Superior temporal gyrus (tissue), 1 donor: Measurements from ENCODE around the gene RASSF5.
A peak's percentile ranks its signal among the peaks of the same experiment; 100 is the strongest.

Source experiments
- DNase-seq: peaks from one replicate; pipeline ENCODE4 v3.0.0-alpha.2; 2016; ENCODE audit errors: extremely low spot score

Gene RASSF5

DNA sequence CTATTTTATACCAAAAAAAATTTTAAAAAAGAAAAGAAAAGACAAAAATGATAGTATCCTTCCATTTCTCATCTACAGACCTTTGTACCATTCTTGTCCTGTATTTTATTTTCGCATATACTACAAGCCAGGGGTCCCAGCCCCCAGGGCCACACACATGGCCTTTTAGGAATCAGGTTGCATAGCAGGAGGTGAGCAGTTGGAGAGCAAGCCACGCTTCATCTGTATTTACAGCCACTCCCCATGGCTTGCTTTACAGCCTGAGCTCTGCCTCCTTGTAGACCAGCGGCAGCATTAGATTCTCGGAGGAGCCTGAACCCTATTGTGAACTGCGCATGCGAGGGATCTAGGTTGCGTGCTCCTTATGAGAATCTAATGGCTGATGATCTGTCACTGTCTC, 39.8 kb downstream of the RASSF5 start:
- no peak for DNase-seq

DNA sequence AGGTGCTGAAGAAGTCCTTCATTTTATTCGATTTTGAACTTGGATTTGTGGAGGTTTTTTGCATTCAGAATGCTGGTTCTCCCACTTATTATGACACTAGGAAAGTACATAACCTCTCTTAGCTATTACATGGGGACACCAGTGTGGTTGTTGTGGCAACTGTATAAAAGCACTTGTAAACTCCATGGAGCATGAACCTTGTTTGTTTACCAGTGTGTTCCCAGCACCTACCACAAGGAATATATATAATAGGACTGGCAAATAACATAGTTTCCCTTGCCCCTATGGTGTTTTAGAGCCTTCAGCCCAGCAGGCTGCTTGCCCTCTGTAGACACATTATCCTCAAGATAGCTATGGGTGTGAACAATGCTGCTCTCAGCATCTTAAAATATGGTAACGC, 43.1 kb downstream of the RASSF5 start:
- DNase-seq, result no peak

DNA sequence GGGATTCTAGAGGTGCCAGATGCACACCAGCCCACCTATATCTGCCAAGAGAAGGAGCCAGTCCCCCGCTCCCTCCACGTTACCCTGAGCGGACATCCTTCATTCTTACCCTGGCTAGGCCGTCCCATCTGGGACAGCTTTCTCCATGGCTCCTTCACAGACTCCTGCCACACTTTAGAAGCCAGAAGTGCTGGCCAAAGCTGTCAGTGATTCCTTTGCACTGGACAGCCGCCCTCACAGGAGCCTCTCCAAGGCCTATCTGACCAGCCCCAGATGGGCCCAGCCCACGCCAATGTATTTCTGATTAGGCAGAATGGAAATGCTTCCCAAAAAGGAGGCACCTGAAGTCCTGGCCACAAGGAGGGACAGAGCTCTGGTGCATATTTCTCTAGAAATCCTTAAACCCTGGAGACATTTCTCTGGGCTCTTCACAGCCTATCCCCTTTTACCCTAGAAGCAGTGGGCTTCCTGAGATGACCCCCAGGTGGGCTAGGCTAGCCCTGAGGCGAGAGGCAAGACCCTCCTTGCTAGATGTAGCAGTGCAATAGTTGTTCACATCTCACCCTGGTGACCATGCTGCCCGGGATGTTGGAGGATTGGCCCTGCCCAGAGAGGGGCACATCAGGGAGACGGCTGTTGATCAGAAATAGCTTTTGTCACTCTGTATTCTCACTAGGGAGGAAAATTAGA, 44.1 kb downstream of the RASSF5 start:
- no peak for DNase-seq

DNA sequence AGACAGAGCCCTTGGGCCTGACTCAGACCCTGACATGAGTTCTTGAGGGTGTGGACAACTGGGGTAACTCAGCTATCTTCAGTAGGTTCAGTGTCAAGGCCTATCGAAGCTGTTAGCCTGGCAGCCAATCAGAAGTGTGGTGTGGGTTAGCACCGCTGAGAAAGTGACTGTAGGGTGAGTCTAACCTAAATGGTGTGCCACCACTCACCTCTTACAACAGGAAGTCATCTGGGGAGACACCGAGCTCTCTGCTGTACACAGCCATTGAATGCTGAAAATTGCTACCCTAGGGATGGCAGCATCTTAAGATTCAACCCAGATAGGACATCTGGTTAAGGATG, 44.6 kb downstream of the RASSF5 start:
- DNase-seq, result no peak

DNA sequence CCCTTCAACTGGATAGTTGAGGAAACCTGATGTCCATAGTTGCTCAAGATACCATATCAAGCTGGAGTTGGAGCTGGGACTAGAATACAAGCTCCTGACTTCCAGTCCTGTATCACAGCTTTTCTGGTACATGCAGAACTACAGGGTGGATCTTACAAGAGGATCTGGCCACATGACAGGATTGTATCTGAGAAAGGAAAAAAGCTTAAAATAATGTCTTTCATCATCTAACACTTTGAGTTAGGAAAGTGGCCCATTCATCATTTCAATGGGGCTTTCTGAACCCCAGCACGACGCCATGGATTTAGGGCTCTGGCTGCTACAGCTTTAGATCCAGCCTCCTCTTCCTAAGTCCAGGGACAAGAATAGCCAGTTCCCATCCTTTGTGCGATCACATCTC, 46.9 kb downstream of the RASSF5 start:
- peak; percentile 72 for DNase-seq

DNA sequence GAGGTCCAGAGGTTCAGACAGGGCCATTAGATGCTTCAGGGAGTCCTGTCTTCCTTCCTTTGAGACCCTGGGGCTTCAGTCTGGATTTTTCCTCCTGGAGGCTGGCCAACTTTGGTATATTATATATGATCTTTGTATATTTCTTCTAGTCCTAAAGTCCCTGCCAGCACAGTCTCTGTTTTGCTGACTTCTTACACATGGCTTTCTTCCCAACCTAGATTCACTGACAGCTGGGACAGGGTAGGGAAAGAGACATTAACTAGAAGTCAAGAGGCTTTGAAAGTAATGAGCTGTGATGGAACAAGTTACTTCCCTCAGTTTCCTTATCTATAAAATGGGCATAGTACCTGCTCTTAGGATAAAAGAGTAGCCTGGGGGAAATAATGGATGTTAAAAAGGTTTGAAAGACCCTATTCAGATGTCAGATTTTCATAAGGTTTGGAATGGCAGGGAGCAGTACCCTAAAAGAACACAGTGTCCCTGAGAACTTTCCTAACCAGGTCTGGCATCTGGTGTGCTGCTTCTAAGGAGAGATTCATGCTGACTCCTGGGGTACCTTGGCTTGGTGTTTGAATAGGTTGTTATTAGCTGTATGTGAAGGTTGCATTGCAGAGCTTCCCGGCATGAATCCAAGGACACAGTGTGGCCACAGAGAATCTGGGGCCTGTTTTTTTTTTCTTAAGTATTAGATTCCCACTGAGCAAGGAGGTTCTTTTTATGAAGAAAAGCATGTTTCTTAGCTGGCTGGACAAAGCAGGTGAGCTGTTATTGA, 47.6 kb downstream of the RASSF5 start:
- no peak for DNase-seq

DNA sequence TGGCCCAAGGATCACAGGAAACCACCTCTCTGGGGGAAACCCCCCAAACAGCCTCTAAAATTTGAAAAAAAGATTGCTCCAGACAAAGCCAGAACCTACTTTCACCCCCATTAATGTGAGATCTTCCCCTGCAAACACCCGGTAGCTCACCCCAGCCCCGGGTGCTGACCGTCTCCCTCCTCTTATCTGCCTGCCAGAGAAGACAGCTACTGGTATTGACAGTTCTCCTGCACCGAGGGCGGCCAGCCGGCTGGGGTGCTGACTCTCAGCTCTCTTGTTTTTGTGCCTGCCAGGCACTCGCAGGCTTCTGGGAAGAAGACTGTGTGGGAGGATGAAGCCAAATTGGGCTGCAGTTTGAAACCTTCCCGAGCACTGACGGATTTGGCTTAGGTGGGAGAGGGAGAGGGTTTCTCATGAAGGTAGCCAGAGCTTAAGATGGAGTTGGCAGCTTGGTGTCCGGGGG, 48.2 kb downstream of the RASSF5 start:
- DNase-seq, result peak; percentile 53

DNA sequence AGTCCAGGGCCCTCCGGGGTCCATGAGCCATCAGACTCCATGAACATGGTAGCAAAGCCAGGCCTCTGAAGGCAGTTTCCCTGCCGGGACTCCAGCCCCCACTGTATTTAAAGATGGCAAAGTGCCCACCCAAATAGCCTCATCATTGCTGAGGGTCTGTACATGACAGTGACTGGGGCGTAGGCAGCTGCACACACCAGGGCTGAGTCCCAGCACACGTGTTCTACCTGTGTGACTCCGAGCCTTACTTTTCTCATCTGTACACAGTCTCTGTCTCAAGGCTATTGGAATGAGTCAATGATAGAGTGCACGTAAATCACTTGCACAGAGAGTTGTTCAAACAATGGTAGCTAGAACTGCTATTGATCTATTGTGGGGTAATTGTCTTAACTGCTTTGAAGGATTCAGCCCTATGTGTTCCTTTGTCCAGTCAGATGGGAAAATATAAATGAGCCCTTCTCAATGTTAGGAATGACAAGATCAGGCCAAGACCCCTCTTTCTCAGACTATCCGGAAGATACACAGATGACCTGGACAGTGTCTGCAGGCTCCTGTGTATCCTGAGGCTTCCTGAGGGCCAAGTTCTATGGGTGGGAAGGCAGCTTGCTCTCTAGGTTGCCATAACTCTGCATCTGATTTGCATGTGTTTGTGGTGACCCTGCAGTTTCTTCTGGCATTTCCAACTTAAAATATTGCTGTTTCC, 48.9 kb downstream of the RASSF5 start:
- peak; percentile 40 for DNase-seq

DNA sequence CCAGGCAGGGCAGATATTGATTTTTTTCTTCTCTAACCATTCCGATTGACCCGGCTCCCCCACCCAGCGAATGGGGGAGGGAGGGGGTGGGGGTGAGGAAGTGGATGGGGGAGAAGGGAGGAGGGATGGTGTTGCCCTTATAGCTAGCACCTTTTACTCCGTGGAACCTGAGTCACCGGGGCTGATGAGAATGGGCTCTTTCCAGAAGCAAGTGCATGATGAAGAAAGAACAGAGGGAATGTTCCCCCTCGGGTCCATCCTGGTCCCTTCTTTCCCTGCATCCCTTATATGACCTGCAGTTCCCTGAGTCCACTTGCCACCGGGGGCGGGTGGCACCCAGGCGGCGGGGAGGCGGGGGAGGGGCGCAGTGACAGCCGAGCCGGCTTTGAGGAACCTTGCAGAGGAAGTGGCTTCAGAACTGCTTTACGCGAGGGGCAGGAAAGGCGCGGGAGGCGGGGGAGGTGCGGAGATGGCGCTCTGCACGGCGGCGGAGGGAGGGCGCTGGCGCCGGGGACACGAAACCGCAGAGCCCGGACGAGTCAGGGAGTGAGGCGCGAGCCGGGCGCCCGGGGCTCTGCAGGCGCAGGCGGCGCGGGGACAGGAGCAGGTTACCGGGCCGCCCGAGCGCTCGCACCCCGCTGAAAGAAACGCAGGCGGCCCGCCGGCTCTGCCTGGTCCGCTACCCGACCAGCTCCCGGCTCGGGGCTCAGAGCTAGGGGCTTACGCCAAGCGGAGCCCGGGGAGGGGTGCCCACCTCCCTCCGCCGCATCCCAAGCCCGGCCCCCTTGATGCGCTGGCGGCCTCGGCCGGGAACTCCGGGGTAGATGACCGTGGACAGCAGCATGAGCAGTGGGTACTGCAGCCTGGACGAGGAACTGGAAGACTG, 49.7 kb downstream of the RASSF5 start:
- peak; percentile 27 for DNase-seq

DNA sequence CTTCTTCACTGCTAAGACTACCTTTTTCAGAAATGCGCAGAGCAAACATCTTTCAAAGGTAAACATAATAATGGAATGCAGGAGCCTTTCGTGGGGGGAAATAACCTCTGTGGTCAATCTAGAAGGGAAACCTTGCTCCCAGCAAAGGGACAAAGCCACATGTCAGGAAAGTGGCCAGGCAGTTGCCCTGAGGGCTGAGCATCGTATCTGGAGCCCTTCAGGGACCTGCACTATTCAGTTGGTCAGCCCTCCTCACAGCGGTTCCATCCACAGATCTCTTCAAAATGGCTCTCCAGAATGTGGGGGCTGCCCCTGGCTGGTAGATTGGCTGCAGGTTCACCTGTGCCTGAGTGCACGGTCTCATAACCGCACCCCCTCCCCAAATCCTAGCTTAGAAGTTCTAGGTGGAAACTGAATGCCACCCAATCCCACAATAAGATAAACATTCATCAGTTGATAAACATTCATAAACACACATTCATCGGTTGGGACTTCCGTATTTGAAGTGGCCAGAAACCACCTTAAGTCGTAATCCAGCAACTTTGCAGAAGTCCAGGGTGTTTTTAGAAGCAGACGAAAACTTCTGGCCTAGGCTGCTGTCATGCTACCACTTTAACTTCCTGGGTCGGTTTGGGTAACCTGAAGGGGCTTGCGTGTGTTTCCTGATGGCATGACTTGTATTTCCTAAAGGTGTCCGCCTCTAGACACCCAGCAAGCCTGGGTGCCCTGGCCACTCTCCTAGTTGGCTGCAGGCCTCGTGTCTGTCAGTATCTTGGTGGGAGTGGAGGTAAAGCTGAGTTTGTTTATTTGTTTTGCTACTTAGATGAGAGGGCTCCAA, 50.5 kb downstream of the RASSF5 start:
- peak; percentile 36 for DNase-seq

DNA sequence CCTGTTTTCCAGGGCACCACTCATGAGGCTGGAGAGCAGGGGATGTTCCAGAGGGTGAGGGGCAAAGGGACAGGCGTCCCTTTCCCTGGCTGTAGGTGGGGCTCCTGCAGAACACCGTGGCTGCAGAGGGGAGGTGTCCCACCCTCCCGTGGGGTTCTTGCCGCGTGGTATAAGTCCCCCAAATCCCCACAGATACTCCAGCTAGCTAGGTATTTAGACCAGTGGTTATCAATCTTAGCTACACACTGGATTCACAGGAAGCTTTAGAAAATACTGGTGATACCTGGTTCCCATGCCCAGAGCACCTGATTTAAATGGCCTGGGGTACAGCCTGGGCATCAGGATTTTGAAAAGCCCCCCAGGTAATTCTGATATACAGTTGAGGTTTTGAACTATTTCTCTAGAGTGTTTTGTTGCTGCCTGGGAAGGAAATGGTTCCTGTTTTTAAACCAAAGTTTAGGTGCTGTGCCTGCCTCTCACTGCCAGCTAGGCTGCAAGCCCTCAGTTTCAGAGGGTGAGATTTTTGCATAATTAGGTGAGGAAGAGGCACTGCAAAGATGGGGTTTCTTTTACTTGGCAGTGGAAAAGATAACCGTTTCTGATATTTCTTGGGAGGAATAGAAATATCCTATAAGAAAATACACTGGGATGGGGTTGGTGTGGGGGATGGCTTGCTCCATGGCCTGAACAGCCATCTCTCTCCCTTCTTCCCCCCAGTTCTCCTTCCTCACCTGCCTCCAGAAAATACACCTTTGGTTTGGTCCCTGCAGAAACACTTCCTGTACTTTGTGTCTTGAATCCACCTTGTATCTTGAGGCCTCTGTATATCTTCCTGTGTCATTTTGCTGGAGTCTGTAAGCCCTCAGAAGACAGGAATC, 51.7 kb downstream of the RASSF5 start:
- no peak for DNase-seq

DNA sequence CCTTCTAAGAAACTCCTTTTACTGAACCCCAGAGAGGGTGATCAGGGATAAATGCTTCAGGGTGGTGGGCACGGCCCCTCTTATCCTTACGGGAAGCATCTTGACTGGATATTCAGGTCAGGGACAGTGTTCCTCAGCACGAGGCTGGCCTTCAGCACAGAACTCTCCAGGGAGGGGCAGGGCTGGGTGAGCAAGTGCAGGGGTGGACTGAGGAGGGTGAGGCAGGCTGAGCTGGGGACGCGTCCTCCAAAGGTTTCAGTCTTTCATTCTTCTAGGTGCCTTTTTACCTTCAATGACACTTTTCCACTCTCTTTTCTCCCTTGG, 52.3 kb downstream of the RASSF5 start:
- DNase-seq, result no peak

DNA sequence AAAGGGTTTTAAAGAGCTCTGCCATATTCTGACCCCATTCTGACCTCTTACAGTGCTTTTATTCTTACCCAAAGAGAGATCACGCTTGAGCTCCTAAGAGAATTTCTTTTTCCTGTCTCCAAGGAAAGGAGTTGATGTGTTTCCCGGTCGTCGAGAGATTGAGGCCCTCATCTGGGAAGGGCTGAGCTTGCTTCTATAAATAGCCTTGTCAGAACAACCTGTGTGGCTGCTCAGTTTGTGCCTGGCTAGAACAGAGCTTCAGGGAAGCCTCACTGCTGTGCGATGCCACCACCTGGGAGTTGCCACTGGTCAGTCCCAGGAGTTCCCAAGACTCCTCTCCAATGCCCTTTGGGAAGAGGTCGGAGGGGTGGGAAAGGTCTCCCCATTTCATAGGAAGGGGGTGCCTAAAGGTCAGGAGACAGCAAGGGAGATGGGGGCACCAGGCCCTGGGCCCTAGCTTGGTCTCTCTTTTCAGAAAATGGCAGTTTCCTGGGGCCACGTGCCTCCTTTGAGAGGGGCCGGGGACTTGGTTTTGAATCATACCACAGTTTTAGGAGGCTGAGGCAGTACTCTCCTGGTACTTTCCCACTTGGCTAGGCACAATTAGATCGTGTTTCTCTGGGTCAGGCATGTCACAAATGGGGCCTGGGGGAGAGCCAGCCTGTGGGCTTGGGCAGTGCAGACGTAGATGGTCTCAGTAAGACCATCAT, 52.8 kb downstream of the RASSF5 start:
- DNase-seq, result no peak

DNA sequence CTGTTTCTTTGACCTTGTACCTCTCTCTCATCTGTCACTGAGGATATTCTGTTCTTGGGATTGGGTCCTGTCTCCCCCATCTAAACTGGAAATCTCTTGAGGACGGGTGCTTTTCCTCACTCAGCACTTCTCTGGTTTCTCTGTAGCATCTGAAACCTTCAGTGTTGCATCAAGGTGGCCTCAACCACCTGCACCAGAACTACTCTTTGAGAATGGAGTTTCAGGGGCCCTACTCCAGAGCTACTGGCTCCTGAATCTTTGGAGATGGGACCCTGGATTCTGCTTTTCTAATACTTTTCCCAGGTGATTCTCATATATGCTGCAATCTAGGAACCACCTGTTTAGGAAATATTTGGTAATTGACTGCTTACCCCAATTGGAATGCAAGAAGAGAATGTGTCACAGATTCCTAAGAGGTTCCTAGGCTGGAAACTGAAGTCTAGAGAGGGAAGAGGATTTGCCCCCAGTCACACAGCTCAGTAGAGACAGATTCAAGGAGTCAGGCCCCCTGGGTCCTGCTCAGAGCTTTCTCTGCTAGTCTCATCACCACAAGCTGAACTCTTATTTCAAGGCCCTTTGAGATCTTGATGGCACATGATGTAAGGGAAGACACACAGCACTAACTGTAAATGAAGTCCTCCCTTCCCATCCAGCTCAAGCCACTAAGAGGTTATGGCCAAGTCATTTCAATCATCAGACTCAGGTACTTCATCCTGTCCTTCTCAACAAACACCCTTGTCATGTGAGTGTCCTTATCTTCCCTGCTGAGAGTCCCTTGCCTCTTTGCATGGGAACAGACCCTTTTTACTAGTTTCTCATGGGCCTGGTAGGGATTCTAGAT, 56.3 kb downstream of the RASSF5 start:
- no peak for DNase-seq

DNA sequence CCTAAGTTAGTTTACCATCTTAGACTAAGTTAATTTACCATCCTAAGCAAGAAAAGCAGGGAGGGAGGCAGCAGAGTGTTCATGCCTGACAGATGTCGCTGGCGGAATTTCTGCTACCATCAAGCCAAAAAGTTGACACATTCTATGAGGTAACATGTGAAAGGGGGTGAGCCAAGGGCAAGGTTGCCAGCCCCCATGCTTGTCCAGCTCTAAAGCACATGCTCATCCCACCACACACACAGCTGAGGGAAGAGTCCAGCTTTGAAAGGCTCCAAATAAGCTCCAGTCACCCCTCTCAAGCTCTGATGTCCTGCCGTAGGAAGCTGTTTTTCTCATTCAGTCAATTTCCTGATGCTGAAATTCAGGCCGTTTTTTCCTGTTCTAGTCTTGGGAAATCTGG, 58.7 kb downstream of the RASSF5 start:
- no peak for DNase-seq

DNA sequence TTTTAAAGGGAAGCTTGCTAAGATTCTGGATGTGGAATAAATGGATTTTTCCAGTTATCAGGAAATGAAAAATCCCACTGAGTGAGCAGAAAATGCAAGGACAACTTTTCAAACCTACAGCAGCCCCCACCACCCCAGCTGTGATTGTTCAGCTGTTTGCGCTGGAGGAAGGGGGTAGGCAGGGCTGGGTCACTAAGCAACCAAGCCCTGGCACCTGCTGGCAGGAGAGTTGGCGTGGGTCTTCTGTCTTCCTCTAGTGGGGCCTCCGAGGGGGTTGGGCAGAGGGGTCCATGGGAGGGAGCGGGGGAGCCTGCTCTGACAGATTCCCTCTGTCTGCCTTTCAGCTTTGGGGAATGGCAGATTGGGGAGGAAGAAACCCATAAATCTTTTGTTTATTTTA, 59.7 kb downstream of the RASSF5 start:
- no peak for DNase-seq

DNA sequence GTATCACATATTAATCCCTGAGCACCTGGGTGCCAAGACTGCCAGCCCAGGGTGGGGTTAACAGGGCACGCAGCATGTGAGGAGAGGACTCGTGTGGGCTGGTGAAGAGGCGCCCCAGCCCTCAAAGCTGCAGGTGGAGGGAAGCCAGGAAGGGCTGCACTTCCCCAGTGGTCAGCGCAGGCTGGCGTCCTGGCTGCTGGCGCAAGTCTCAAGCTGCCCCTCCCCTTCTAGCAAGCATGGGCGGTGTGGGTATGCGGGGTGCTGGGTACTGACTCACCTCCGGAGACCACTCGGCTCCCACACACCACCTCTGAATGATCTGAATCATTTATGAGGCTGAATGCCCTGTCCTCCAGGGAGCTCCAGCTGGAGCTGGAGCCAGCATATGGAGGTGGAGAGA, 60.9 kb downstream of the RASSF5 start:
- no peak for DNase-seq

DNA sequence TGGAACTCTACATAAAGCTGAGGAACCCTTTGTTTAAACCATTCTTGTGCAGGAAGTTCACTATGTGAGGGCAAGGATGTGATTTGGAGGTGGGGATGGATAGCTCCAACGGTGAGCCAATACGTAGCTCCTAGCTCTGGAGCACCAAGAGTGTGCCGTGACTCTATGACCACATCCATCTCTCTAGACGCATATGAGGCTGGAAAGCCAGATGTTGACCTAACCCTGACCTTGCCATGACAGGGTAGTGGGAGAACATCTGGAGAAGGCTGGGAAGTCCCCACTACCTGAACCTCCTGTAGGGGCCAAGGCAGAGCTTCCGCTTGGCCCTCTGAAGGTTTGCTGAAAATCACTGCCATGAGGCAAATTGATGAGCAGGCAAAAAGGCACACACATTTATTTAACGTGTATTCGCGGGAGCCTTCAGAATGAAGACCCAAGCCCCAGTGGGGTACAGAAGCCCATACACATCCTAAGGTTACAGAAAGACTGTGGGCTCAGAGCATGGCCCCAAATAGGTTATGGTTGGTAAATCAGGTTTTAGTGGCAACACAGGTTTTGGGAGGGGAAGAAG, 61.5 kb downstream of the RASSF5 start:
- no peak for DNase-seq
